Stimulated activated CD8-positive, alpha-beta memory T cell treated with anti-CD3 and anti-CD28 coated beads, Interleukin-4, amount 100 ng/mL, for 1 hour (primary cell): Measurements from ENCODE around the gene TUBB8B.
"Not testable (repeated sequence)": the region's sequence is repeated elsewhere in the genome, so short reads cannot be mapped to it uniquely, and the experiment has no call there.

Experiments
- DNase-seq, 2 donors: peaks; one replicate each; pipeline ENCODE4 v3.0.0-alpha.2; 2020; ENCODE audit warnings: low read depth in 2 of 2, low spot score in 1 of 2

TUBB8B gene

DNA sequence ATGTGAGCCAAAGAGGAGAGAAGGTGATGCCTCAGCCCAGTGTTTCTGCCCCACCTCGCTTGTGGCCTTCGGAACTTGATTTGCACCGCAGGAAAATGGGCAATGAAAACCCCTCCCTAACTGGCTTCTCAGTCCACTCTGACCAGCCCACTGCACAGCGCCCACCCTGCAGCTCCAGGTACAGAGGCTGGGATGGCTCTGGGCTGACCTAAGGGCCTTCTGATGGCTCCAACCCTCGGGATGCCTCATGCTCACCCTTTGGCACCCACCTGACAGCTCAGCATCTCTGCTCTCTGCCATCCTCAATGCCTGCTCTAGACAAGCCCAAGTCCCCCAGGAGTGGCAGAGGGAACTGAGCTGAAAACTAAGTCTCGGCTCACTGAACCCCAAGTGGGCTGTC, 36.2 kb downstream of the TUBB8B start:
- not testable (repeated sequence) for DNase-seq

DNA sequence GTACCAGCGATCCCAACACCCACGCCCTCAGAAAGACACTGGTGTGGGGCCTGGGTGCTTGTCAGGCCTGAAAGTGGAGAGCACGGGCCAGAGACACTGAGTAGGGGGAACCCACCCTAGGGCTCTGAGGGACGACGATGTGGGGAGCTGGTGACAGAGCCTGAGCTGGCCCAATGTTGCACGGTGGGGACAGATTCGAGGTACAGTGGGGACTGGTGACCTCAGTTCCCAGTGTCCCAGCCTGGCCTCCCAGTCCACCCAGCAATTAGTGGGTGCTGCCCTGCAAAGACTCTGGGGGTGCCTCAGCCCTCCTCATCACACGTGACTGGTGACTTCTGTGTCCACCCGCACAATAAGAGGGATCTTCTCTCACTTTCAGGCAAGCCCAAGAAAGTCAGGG, 36.6 kb downstream of the TUBB8B start:
- not testable (repeated sequence) for DNase-seq

DNA sequence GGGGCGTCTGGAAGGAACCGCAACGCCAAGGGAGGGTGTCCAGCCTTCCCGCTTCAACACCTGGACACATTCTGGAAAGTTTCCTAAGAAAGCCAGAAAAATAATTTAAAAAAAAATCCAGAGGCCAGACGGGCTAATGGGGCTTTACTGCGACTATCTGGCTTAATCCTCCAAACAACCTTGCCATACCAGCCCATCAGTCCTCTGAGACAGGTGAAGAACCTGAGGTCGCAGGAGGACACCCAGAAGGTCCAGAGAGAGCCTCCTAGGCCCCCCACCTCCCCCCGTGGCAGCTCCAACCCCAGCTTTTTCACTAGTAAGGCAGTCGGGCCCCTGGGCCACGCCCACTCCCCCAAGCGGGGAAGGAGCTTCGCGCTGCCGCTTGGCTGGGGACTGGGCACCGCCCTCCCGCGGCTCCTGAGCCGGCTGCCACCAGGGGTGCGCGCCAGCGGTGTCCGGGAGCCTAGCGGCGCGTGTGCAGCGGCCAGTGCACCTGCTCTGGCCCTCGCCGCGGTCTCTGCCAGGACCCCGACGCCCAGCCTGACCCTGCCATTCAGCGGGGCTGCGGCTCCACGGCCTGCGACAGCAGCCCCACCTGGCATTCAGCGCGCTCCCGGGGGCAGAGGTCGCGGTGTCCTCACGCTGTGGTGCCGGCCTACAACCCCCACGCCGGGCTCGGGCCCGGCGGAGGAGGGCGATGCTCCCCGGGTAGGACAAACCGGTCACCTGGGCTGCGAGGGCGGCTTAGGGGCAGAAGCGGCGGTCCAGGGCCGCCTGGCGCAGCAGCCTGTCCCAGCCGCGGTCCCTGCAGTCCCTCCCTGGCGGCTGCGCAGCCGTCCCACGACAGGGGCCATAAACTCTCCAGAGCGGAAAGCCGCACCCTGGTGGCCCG, 37.8 kb downstream of the TUBB8B start:
- DNase-seq = not testable (repeated sequence)

- not testable (repeated sequence) for DNase-seq
These were observed 38.7 kb downstream of the TUBB8B start for GRCh38 chr18:10624-11184.

- DNase-seq = not testable (repeated sequence)
These were observed 39.5 kb downstream of the TUBB8B start for GRCh38 chr18:9937-10336.
